Stomach smooth muscle (tissue), 2 donors: ENCODE results near the gene BPIFA2.
"Not testable (repeated sequence)": the region's sequence is repeated elsewhere in the genome, so short reads cannot be mapped to it uniquely, and the experiment has no call there.

Source experiments
- H3K27ac ChIP-seq: one replicate; pipeline ENCODE4 v1.7.0; 2013; ENCODE audit warnings: mild to moderate bottlenecking, low read length, inconsistent platforms
- H3K27me3 ChIP-seq, 2 donors: one replicate each; pipeline ENCODE4 v1.7.0; 2013; ENCODE audit warnings: low read length in 2 of 2; ENCODE audit not compliant: insufficient read depth in 2 of 2, control insufficient read depth in 1 of 2
- H3K36me3 ChIP-seq, 2 donors: one replicate each; pipeline ENCODE4 v1.7.0; 2013; ENCODE audit warnings: low read length in 2 of 2; ENCODE audit not compliant: control insufficient read depth in 2 of 2, insufficient read depth in 2 of 2
- H3K4me1 ChIP-seq: one replicate; pipeline ENCODE4 v1.7.0; 2013; ENCODE audit warnings: low read length; ENCODE audit not compliant: control insufficient read depth, insufficient read depth
- H3K4me3 ChIP-seq, 2 donors: one replicate each; pipeline ENCODE4 v1.7.0; 2013; ENCODE audit warnings: low read length in 2 of 2
- H3K9ac ChIP-seq, 2 donors: one replicate each; pipeline ENCODE4 v1.7.0; 2013; ENCODE audit warnings: low read length in 2 of 2, mild to moderate bottlenecking in 1 of 2
- H3K9me3 ChIP-seq, 2 donors: one replicate each; pipeline ENCODE4 v1.7.0; 2013; ENCODE audit warnings: low read length in 2 of 2; ENCODE audit not compliant: control insufficient read depth in 2 of 2
- donor health status: healthy.
- donor health status: Pancreatic carcinoma.

The BPIFA2 gene

DNA sequence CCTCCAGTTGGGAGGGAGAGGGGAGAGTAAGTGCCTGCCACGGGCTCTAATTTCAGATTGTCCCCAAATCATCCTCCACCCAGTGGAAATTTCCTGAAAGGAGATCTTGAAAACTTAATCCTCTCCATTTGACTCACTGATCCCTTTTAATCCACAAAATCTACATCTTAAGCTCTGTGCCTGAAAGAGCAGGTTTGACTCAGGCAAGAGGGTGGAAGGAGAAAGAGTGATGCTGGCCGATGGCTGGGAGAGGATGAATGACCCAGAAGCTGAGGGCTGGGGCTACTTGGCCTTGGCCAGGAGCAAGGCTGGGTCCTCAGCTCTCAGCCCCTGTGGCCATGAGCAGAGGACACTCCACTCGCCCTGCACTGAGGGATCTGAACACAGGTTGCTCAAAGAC, 8.1 kb downstream of the BPIFA2 start:
- no peaks in the 10 kb centered on the region for H3K36me3 ChIP-seq
- no peaks in the 10 kb centered on the region for H3K4me1 ChIP-seq
- H3K27me3 ChIP-seq = no peaks in the 10 kb centered on the region
- H3K9ac ChIP-seq = no peak overlapping the region
- H3K27ac ChIP-seq = no peak overlapping the region
- no peak overlapping the region for H3K4me3 ChIP-seq
- H3K9me3 ChIP-seq = no peaks in the 10 kb centered on the region

DNA sequence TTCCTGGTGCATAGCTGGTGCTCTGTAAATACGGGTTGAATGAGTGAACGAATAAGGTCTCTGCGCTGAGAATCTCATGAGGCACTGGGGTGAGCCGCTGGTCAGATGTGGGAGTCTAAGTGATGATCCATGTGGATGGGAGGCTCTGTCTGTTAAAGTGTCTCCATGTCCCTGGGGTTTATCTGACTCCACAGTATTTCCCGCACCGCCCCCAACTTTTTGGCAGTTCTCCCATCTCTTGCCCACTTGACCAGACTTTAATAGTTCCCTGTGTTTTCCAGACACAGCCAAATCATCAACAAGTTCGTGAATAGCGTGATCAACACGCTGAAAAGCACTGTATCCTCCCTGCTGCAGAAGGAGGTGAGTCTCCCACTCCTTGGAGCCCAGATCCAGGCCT, 9.9 kb downstream of the BPIFA2 start:
- H3K27me3 ChIP-seq = no peaks in the 10 kb centered on the region
- no peaks in the 10 kb centered on the region for H3K9me3 ChIP-seq
- H3K4me3 ChIP-seq = no peak overlapping the region
- no peaks in the 10 kb centered on the region for H3K36me3 ChIP-seq
- no peaks in the 10 kb centered on the region for H3K4me1 ChIP-seq
- H3K9ac ChIP-seq = no peak overlapping the region
- H3K27ac ChIP-seq = no peak overlapping the region

DNA sequence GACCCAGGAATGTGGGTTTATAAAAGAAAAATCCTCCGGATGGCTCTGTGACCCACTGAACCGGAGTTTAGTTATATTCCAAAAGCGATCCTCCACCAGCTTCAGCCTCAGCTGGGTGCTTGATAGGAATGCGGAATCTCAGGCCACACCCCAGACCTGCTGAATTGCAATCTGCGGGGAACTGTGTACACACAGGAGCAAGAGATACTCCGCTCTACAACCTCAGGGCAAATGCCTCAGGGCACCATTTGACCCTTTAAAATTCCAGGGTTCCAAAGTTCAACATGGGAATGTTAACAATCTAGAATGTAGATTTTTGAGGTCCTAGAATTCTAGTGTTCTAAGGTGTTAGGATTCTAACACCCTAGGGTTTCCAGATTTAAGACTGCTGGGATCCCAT, 10.8 kb downstream of the BPIFA2 start:
- Histone ChIP-seq H3K4me1 (no peaks in the 10 kb centered on the region), H3K27ac (no peak overlapping the region), H3K9me3 (peaks cover 0 to 2% of the 10 kb centered on the region in 2 donors), H3K9ac (no peak overlapping the region), H3K27me3 (peaks cover 0 to 2% of the 10 kb centered on the region in 2 donors), H3K36me3 (no peaks in the 10 kb centered on the region), H3K4me3 (no peak overlapping the region)

DNA sequence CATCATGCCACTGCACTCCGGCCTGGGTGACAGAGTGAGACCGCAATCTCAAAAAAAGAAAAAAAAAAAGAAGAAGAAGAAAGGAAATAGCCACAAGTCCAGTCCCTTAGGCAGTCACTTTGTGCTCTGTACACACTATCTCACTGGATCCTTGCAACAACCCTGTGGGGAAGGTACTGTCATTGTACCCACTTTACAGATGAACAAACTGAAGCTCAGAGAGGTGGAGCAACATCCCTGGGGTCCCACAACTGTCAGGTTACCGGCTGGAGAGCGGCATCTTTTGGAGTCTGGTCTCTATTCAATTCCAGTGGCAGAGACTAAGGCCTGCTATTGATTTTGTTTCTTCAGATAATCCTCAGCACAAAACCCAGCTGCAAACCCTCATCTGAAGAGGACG, 12.2 kb downstream of the BPIFA2 start:
- no peaks in the 10 kb centered on the region for H3K4me1 ChIP-seq
- H3K9ac ChIP-seq = no peak overlapping the region
- H3K27ac ChIP-seq = no peak overlapping the region
- H3K4me3 ChIP-seq = no peak overlapping the region
- H3K36me3 ChIP-seq = no peaks in the 10 kb centered on the region
- H3K9me3 ChIP-seq = peaks cover 0 to 2% of the 10 kb centered on the region in 2 donors
- peaks cover 0 to 2% of the 10 kb centered on the region in 2 donors for H3K27me3 ChIP-seq

DNA sequence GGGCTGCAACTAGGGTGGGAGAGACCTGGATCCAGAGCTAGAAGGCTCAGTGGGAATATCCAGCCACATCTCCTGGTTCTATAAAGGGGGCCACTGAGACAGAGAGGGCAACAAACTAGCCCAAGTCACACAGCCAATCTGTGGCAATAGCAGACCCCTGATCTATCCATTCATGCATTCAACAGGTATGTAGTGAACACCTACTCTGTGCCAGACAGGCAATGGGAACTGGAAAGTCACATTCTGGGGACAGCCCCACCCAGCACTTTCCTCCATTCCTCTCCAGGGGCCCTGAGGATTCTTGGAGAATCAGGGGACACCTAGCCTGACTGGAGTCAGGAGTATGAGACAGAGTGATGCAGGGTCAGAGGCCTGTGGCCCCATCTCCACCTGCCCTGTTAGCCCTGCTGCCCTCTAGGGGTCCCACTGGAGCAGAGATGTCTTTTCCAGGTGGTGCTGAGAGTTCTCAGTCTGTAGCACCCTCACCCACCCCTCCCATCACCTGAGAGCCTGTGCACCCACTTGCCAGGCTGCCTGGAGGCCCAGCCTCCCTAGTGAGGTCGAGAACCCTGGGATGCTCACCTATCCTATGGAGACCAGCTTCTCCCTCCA, 13.6 kb downstream of the BPIFA2 start:
- Histone ChIP-seq H3K36me3 (no peaks in the 10 kb centered on the region), H3K9ac (no peak overlapping the region), H3K27ac (no peak overlapping the region), H3K9me3 (peaks cover 0 to 2% of the 10 kb centered on the region in 2 donors), H3K27me3 (peaks cover 0 to 2% of the 10 kb centered on the region in 2 donors), H3K4me3 (no peak overlapping the region), H3K4me1 (no peaks in the 10 kb centered on the region)

DNA sequence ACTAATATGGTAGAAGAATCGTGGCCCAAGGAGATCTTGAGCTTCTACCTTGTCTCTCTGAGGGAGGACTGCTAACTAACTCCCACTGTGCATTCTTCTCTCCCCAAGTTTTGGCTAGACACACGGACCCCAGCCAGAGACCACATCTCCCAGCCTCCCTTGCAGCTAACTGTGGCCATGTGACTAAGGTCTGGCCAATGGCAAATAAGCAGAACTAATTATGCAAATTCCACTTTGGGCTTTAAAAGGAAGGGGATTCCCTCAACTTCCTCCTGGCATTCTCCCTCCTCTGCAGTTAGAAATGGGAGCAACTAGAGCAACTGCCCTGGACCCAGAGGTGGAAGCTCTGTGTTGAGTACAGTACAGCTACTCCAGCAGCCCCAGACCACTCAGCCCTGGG, 15.4 kb downstream of the BPIFA2 start:
- Histone ChIP-seq H3K27me3 (peaks cover 0 to 2% of the 10 kb centered on the region in 2 donors), H3K9ac (no peak overlapping the region), H3K27ac (no peak overlapping the region), H3K4me3 (no peak overlapping the region), H3K9me3 (peaks cover 0 to 2% of the 10 kb centered on the region in 2 donors), H3K4me1 (no peaks in the 10 kb centered on the region), H3K36me3 (no peaks in the 10 kb centered on the region)

DNA sequence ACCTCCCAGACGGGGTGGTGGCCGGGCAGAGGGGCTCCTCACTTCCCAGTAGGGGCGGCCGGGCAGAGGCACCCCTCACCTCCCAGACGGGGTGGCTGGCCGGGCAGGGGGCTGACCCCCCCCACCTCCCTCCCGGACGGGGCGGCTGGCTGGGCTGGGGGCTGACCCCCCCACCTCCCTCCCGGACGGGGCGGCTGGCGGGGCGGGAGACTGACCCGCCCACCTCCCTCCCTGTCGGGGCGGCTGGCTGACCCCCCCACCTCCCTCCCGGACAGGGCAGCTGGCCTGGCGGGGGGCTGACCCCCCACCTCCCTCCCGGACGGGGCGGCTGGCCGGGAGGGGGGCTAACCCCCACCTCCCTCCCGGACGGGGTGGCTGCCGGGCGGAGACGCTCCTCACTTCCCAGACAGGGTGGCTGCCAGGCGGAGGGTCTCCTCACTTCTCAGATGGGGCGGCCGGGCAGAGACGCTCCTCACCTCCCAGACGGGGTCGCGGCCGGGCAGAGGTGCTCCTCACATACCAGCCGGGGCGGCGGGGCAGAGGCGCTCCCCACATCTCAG, 17.2 kb downstream of the BPIFA2 start:
- H3K9ac ChIP-seq, H3K27me3 ChIP-seq, H3K9me3 ChIP-seq, H3K4me1 ChIP-seq, H3K4me3 ChIP-seq, H3K27ac ChIP-seq, H3K36me3 ChIP-seq: not testable (repeated sequence)

DNA sequence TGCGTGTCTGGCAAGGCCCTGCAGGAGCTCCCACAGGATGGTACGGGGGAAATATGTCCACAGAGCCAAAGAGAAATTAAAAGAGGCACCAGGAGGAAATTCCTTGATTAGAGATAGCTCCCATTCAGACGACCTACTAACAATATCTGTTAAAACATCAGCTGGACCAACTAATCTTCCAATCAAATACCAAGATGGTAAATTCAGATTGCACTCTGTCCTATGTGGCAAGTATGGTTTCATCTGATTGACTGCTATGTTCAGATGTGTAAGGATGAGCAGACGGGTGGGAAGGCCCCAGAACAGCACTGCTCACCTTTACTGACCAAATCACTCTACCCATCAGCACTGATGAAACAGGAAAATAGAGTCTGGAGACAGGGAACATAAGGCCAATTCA, 19.5 kb downstream of the BPIFA2 start:
- H3K4me1 ChIP-seq = peaks cover 3% of the 10 kb centered on the region
- H3K27me3 ChIP-seq = peaks cover 0 to 2% of the 10 kb centered on the region in 2 donors
- H3K27ac ChIP-seq = no peak overlapping the region
- H3K9ac ChIP-seq = no peak overlapping the region
- no peak overlapping the region for H3K4me3 ChIP-seq
- peaks cover 0 to 2% of the 10 kb centered on the region in 2 donors for H3K9me3 ChIP-seq
- H3K36me3 ChIP-seq = no peaks in the 10 kb centered on the region

DNA sequence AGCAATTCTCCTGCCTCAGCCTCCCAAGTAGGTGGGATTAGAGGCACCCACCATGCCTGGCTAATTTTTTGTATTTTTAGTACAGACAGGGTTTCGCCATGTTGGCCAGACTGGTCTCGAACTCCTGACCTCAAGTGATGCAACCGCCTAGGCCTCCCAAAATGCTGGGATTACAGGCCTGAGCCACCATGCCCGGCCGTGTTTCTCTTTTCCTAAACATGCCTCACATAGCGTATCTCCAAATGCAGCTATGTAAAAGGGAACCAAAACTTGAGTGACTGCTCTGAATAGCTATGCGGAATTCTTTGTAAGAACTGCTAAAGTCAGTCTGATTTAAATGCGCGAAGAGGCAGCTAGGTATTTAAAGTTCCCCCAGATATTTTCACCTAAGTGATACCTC, 20.5 kb downstream of the BPIFA2 start:
- Histone ChIP-seq H3K27me3 (peaks cover 0 to 2% of the 10 kb centered on the region in 2 donors), H3K9ac (no peak overlapping the region)

DNA sequence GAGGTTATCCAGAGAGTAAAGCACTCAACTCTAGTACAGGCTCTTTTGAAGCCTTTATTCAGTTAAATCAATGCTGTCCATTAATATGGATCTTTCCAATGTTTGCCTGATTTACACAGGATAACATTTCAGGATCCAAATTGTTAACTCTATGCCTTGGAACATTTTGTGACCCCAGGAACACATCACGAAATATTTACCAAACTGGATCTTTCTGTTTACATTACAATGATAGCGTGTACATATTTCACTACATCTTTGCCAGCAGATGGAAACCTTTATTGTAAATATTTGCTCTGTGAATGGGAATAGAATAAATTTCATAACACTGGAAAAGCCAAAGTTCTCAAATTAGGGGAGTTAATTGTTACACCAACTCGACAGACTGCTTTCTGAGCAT, 23.5 kb downstream of the BPIFA2 start:
- H3K4me1 ChIP-seq = peaks cover 3% of the 10 kb centered on the region
- no peak overlapping the region for H3K27ac ChIP-seq

More for the DNA sequence above, 20.5 kb downstream of the BPIFA2 start:
- Histone ChIP-seq H3K36me3 (no peaks in the 10 kb centered on the region), H3K4me1 (peaks cover 3% of the 10 kb centered on the region), H3K4me3 (no peak overlapping the region), H3K9me3 (no peaks in the 10 kb centered on the region), H3K27ac (no peak overlapping the region)

DNA sequence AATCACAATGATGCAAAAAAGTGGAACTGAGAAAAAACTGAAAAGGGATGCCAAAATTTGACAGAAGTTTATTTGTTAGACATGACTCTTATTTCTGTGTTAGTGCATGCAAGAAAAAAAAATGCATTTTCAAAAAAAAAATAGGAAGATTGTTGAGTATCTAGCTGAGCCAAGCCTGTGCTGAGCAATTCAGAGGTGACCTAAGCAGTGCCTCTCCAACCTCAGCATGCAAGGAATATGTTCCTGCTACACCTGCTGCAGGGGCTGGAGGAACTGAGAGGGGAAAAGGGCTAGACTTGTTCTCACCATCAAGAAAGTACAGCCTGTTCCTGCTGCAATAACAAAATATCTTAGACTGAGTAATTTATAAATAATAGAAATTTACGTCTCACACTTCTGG, 24.0 kb downstream of the BPIFA2 start:
- no peak overlapping the region for H3K4me3 ChIP-seq
- H3K27ac ChIP-seq = no peak overlapping the region
- H3K4me1 ChIP-seq = peaks cover 3% of the 10 kb centered on the region
- no peak overlapping the region for H3K9ac ChIP-seq
- H3K27me3 ChIP-seq = peaks cover 0 to 9% of the 10 kb centered on the region in 2 donors
- no peaks in the 10 kb centered on the region for H3K9me3 ChIP-seq
- no peaks in the 10 kb centered on the region for H3K36me3 ChIP-seq

More for the DNA sequence above, 23.5 kb downstream of the BPIFA2 start:
- Histone ChIP-seq H3K27me3 (peaks cover 0 to 9% of the 10 kb centered on the region in 2 donors), H3K9me3 (no peaks in the 10 kb centered on the region), H3K36me3 (no peaks in the 10 kb centered on the region), H3K9ac (no peak overlapping the region), H3K4me3 (no peak overlapping the region)
